ENCODE results near the gene RGSL1.

GRCh38 chr1:182549811-182550210, 99.9 kb downstream of the RGSL1 start:
- TF ChIP-seq CTCF (IDR thresholded peaks at IDR 0.05) (no peak), ZFX (IDR thresholded peaks at IDR 0.05; ENCODE audit: borderline replicate concordance) (no peak)
